HepG2 (cell line): Measurements from ENCODE around the gene GRM4. TPM values are rescaled to one million over a fixed set of nuclear protein-coding genes. Genes with fewer than 3 reads are reported as not detected.
A peak's percentile ranks its signal among the peaks of the same experiment; 100 is the strongest.

Source experiments
- ARNT ChIP-seq: fragments of 450-650 bp; IDR thresholded peaks from 2 replicates; pipeline ENCODE4 v1.6.1; 2017
- CBX2 ChIP-seq, 2 experiments: fragments of 200-600 bp in 1 of 2; sonication (generic); formaldehyde crosslinking in 1 of 2; IDR thresholded peaks; 2 replicates each; pipeline versions ENCODE4 v1.7.0 to v1.8.1; 2018 to 2022; ENCODE audit warnings: low read depth in 2 of 2, low read length in 1 of 2, mild to moderate bottlenecking in 1 of 2, missing genetic modification reagents in 1 of 2
- CHD2 ChIP-seq: IDR thresholded peaks from 2 replicates; pipeline ENCODE4 v1.6.1; 2011; ENCODE audit warnings: low read depth, low read length, improper control_type of control experiment
- CREB1 ChIP-seq, 2 experiments: fragments of 450-650 bp in 1 of 2; IDR thresholded peaks; 2 replicates each; pipeline ENCODE4 v1.6.1; 2016 to 2017; ENCODE audit warnings: control low read depth in 1 of 2, mild to moderate bottlenecking in 1 of 2, missing compliant biosample characterization in 1 of 2, missing genetic modification characterization in 1 of 2
- HOXA5 ChIP-seq: sonication (generic); formaldehyde crosslinking; IDR thresholded peaks from 2 replicates; pipeline ENCODE4 v1.4.0; 2020; ENCODE audit warnings: missing genetic modification reagents
- MTF2 ChIP-seq: sonication (generic); formaldehyde crosslinking; IDR thresholded peaks from 2 replicates; pipeline ENCODE4 v1.5.0; 2020; ENCODE audit warnings: missing genetic modification reagents, borderline replicate concordance
- NRL ChIP-seq: sonication (generic); formaldehyde crosslinking; IDR thresholded peaks from 2 replicates; pipeline ENCODE4 v1.5.0; 2020; ENCODE audit warnings: missing genetic modification reagents, mild to moderate bottlenecking, moderate library complexity, borderline replicate concordance
- PAF1 ChIP-seq: IDR thresholded peaks from 2 replicates; pipeline ENCODE4 v1.6.1; 2016; ENCODE audit warnings: missing genetic modification reagents, missing compliant biosample characterization
- PTBP1 ChIP-seq: fragments of 200-400 bp; formaldehyde crosslinking; IDR thresholded peaks from 2 replicates; pipeline ENCODE4 v1.6.1; 2018; ENCODE audit warnings: low read length, low read depth; ENCODE audit not compliant: poor library complexity, severe bottlenecking
- THYN1 ChIP-seq: sonication (generic); formaldehyde crosslinking; IDR thresholded peaks from 2 replicates; pipeline ENCODE4 v1.8.1; 2023; ENCODE audit warnings: low read depth, mild to moderate bottlenecking, moderate library complexity, missing genetic modification reagents, borderline replicate concordance
- ZFP41 ChIP-seq: sonication (generic); formaldehyde crosslinking; IDR thresholded peaks from 2 replicates; pipeline ENCODE4 v1.4.0; 2020; ENCODE audit warnings: mild to moderate bottlenecking, missing genetic modification reagents, borderline replicate concordance
- ZNF33A ChIP-seq: sonication (generic); formaldehyde crosslinking; IDR thresholded peaks from 2 replicates; pipeline ENCODE4 v1.5.1; 2020; ENCODE audit warnings: missing genetic modification reagents, mild to moderate bottlenecking, moderate library complexity, borderline replicate concordance
- ZNF432 ChIP-seq: sonication (generic); formaldehyde crosslinking; IDR thresholded peaks from 2 replicates; pipeline ENCODE4 v1.5.0; 2020; ENCODE audit warnings: missing genetic modification reagents, mild to moderate bottlenecking, borderline replicate concordance
- ZNF543 ChIP-seq: sonication (generic); formaldehyde crosslinking; IDR thresholded peaks from 2 replicates; pipeline ENCODE4 v1.4.0; 2020; ENCODE audit warnings: mild to moderate bottlenecking, missing genetic modification reagents
- ZNF556 ChIP-seq: sonication (generic); formaldehyde crosslinking; IDR thresholded peaks from 2 replicates; pipeline ENCODE4 v1.4.0; 2020; ENCODE audit warnings: mild to moderate bottlenecking, missing genetic modification reagents, borderline replicate concordance
- ZNF883 ChIP-seq: sonication (generic); formaldehyde crosslinking; IDR thresholded peaks from 2 replicates; pipeline ENCODE4 v1.5.1; 2020; ENCODE audit warnings: mild to moderate bottlenecking, missing genetic modification reagents; ENCODE audit errors: not compliant biosample characterization
- polyA plus RNA-seq, 8 experiments: library from polyadenylated mRNA; depleted of rRNA in 3 of 8; stranded (reverse) in 7 of 8; unstranded in 1 of 8; fragments of >200 nt; fragmentation: Illumina TruSeq in 4 of 8; extraction: Trizol in 4 of 8; gene quantifications; 2 replicates each; pipeline versions ENCODE4 v1.2.1 to v1.2.3, GENCODE V29; 2011 to 2016; ENCODE audit warnings: low read depth in 4 of 8, missing spikeins in 1 of 8, mixed read lengths in 1 of 8; ENCODE audit not compliant: insufficient read depth in 1 of 8
- total RNA-seq, 5 experiments: library from RNA; depleted of rRNA; stranded (reverse); fragments of >200 nt; fragmentation: Illumina TruSeq; extraction: Trizol; gene quantifications; 2 replicates each; pipeline ENCODE4 v1.2.3, GENCODE V29; 2016; ENCODE audit warnings: low read depth in 1 of 5
- TF ChIP-seq, protein P1 (sequence below): sonication (generic); formaldehyde crosslinking; IDR thresholded peaks from 2 replicates; pipeline ENCODE4 v1.4.0; 2020; ENCODE audit warnings: mild to moderate bottlenecking, missing genetic modification reagents
- TF ChIP-seq, protein P2 (sequence below): sonication (generic); formaldehyde crosslinking; IDR thresholded peaks from 2 replicates; pipeline ENCODE4 v1.4.0; 2020; ENCODE audit warnings: missing genetic modification reagents
- TF ChIP-seq, protein P3 (sequence below): sonication (generic); formaldehyde crosslinking; IDR thresholded peaks from 2 replicates; pipeline ENCODE4 v1.5.1; 2020; ENCODE audit warnings: mild to moderate bottlenecking, missing genetic modification reagents, borderline replicate concordance

Gene GRM4
- total and polyA plus RNA-seq, 2 of the 13 experiments (the other 11 are each of a cell fraction or from before 2014, with no cell fraction given), result not detected

DNA sequence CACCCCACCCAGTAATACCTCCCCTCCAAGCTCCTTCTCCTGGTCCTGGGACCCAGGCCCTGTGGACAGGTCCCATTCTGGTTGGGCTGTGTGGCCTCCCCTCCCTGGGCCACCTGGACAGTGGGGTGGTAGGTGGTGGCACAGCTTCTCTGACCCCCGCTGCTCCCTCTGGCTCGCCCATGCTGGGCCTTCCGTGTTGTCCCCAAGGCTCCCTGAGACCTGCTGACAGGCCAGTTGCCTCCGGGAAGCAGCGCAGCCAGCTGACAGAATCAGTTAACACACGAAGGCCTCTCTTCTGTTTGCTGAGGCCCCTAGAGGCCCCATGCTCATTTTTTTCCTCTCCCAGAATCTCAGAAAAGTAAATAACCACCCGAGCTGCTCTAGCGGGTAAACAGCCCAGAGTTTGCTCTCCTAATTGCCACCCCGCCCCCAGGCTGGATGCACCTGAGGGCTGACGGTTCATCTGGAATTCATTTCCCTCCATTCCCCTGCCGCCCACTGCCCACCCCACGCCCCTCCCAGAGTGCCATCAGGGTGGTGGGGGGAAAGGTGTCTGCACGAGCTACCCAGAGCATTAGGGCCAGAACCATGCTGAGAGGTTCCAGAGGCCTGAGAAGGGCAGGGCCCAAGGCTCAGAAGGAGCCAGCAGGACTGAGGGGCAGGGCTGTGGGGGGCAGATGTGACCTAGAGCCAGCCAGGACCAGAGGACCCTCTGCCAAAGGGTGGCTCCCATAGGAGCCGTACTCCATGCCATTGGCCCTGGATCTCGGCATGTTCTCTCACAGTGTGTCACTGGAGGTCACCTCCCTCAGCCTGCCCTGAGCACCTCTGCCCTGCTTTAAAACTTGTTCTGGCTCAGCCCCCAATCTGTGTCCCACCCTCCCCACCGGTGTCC lies 157.5 kb downstream of the GRM4 start (continued):
- TF ChIP-seq THYN1, result no peak
- no peak for TF ChIP-seq ZNF33A (CRISPR knock-in tag)
- no peak; the same call in 1 of the 2 replicates for TF ChIP-seq ZFP41 (CRISPR knock-in tag)
- TF ChIP-seq, protein P1, sequence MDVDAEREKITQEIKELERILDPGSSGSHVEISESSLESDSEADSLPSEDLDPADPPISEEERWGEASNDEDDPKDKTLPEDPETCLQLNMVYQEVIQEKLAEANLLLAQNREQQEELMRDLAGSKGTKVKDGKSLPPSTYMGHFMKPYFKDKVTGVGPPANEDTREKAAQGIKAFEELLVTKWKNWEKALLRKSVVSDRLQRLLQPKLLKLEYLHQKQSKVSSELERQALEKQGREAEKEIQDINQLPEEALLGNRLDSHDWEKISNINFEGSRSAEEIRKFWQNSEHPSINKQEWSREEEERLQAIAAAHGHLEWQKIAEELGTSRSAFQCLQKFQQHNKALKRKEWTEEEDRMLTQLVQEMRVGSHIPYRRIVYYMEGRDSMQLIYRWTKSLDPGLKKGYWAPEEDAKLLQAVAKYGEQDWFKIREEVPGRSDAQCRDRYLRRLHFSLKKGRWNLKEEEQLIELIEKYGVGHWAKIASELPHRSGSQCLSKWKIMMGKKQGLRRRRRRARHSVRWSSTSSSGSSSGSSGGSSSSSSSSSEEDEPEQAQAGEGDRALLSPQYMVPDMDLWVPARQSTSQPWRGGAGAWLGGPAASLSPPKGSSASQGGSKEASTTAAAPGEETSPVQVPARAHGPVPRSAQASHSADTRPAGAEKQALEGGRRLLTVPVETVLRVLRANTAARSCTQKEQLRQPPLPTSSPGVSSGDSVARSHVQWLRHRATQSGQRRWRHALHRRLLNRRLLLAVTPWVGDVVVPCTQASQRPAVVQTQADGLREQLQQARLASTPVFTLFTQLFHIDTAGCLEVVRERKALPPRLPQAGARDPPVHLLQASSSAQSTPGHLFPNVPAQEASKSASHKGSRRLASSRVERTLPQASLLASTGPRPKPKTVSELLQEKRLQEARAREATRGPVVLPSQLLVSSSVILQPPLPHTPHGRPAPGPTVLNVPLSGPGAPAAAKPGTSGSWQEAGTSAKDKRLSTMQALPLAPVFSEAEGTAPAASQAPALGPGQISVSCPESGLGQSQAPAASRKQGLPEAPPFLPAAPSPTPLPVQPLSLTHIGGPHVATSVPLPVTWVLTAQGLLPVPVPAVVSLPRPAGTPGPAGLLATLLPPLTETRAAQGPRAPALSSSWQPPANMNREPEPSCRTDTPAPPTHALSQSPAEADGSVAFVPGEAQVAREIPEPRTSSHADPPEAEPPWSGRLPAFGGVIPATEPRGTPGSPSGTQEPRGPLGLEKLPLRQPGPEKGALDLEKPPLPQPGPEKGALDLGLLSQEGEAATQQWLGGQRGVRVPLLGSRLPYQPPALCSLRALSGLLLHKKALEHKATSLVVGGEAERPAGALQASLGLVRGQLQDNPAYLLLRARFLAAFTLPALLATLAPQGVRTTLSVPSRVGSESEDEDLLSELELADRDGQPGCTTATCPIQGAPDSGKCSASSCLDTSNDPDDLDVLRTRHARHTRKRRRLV (CRISPR knock-in tag), result peak; percentile 87; the same call in 1 of the 2 replicates
- TF ChIP-seq CREB1 (IDR thresholded peaks at IDR 0.05), result no peak
- peak; percentile 43; the same call in 1 of the 2 replicates for TF ChIP-seq CREB1 (CRISPR knock-in tag; IDR thresholded peaks at IDR 0.05)
- no peak for TF ChIP-seq CBX2 (IDR thresholded peaks at IDR 0.05; ENCODE audit: low read depth, low read length)
- TF ChIP-seq CBX2 (CRISPR knock-in tag; IDR thresholded peaks at IDR 0.05; ENCODE audit: low read depth), result no peak; the same call in 1 of the 2 replicates
- TF ChIP-seq, protein P2, sequence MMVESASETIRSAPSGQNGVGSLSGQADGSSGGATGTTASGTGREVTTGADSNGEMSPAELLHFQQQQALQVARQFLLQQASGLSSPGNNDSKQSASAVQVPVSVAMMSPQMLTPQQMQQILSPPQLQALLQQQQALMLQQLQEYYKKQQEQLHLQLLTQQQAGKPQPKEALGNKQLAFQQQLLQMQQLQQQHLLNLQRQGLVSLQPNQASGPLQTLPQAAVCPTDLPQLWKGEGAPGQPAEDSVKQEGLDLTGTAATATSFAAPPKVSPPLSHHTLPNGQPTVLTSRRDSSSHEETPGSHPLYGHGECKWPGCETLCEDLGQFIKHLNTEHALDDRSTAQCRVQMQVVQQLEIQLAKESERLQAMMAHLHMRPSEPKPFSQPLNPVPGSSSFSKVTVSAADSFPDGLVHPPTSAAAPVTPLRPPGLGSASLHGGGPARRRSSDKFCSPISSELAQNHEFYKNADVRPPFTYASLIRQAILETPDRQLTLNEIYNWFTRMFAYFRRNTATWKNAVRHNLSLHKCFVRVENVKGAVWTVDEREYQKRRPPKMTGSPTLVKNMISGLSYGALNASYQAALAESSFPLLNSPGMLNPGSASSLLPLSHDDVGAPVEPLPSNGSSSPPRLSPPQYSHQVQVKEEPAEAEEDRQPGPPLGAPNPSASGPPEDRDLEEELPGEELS (CRISPR knock-in tag), result peak; percentile 99
- TF ChIP-seq ZNF543, result peak; percentile 85
- 0 out of 2 replicates have a peak, but pooled peaks have one; percentile 25 for TF ChIP-seq NRL (CRISPR knock-in tag)
- no peak for TF ChIP-seq MTF2 (CRISPR knock-in tag)
- no peak for TF ChIP-seq CHD2
- TF ChIP-seq ZNF883, result peak; percentile 33
- TF ChIP-seq ZNF432 (CRISPR knock-in tag), result no peak
- TF ChIP-seq ZNF556 (CRISPR knock-in tag), result peak; percentile 99
- TF ChIP-seq PTBP1, result no peak
- TF ChIP-seq, protein P3, sequence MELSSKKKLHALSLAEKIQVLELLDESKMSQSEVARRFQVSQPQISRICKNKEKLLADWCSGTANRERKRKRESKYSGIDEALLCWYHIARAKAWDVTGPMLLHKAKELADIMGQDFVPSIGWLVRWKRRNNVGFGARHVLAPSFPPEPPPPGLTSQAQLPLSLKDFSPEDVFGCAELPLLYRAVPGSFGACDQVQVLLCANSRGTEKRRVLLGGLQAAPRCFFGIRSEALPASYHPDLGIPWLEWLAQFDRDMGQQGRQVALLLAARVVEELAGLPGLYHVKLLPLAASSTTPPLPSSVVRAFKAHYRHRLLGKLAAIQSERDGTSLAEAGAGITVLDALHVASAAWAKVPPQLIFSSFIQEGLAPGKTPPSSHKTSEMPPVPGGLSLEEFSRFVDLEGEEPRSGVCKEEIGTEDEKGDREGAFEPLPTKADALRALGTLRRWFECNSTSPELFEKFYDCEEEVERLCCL (CRISPR knock-in tag), result no peak
- peak; percentile 96 for TF ChIP-seq HOXA5 (CRISPR knock-in tag)
- TF ChIP-seq ARNT, result no peak
- TF ChIP-seq PAF1 (CRISPR knock-in tag), result no peak
